Neural progenitor cell (in vitro differentiated cells): ENCODE measurements around the gene SLC25A43. TPM values are rescaled to one million over a fixed set of nuclear protein-coding genes. Genes with fewer than 3 reads are reported as not detected.
A peak's percentile ranks its signal among the peaks of the same experiment; 100 is the strongest.
"Not testable (repeated sequence)": the region's sequence is repeated elsewhere in the genome, so short reads cannot be mapped to it uniquely, and the experiment has no call there.

ENCODE experiments used
- DNase-seq: peaks from one replicate; pipeline ENCODE4 v3.0.0-alpha.2; 2016; ENCODE audit warnings: low spot score
- H2AFZ ChIP-seq: fragments of 200-600 bp; sonication (generic); replicated peaks from 2 replicates; pipeline ENCODE4 v1.6.1; 2016; ENCODE audit warnings: antibody characterized with exemption
- H3F3A ChIP-seq: fragments of 200-600 bp; sonication (generic); 2 replicates; pipeline ENCODE4 v1.6.1; 2016; ENCODE audit warnings: antibody characterized with exemption, low read depth
- H3K27ac ChIP-seq: fragments of 200-600 bp; sonication (generic); 2 replicates; pipeline ENCODE4 v1.5.1; 2016; ENCODE audit warnings: mild to moderate bottlenecking
- H3K27me3 ChIP-seq: fragments of 200-600 bp; sonication (generic); 2 replicates; pipeline ENCODE4 v1.6.1; 2016; ENCODE audit warnings: mild to moderate bottlenecking, moderate library complexity
- H3K36me3 ChIP-seq: fragments of 200-600 bp; sonication (generic); 2 replicates; pipeline ENCODE4 v1.5.1; 2016
- H3K4me1 ChIP-seq: fragments of 200-600 bp; sonication (generic); 2 replicates; pipeline ENCODE4 v1.6.1; 2016; ENCODE audit warnings: mixed run types
- H3K4me2 ChIP-seq: fragments of 200-600 bp; sonication (generic); 2 replicates; pipeline ENCODE4 v1.6.1; 2016
- H3K4me3 ChIP-seq: fragments of 200-600 bp; sonication (generic); 2 replicates; pipeline ENCODE4 v1.5.1; 2016
- H3K79me2 ChIP-seq: fragments of 200-600 bp; sonication (generic); 2 replicates; pipeline ENCODE4 v1.6.1; 2016; ENCODE audit warnings: low read depth
- H3K9ac ChIP-seq: fragments of 200-600 bp; sonication (generic); 2 replicates; pipeline ENCODE4 v1.6.1; 2016
- H3K9me3 ChIP-seq: fragments of 200-600 bp; sonication (generic); 2 replicates; pipeline ENCODE4 v1.5.1; 2016; ENCODE audit warnings: low read depth
- H4K20me1 ChIP-seq: fragments of 200-600 bp; sonication (generic); 2 replicates; pipeline ENCODE4 v1.6.1; 2016; ENCODE audit warnings: low read depth
- H3K27ac Mint-ChIP-seq: 3 replicates; pipeline ENCODE4 v1.8.0; 2021; ENCODE audit warnings: mixed read lengths
- H3K27me3 Mint-ChIP-seq: 2 replicates; pipeline ENCODE4 v1.8.0; 2022; ENCODE audit warnings: low read depth, mild to moderate bottlenecking, inconsistent platforms, moderate library complexity, mixed read lengths; ENCODE audit not compliant: insufficient read depth
- H3K36me3 Mint-ChIP-seq: 3 replicates; pipeline ENCODE4 v1.8.0; 2021; ENCODE audit warnings: mixed read lengths
- H3K4me1 Mint-ChIP-seq: 3 replicates; pipeline ENCODE4 v1.8.0; 2021; ENCODE audit warnings: mixed read lengths
- H3K4me3 Mint-ChIP-seq: 3 replicates; pipeline ENCODE4 v1.8.0; 2021; ENCODE audit warnings: mild to moderate bottlenecking, moderate library complexity, mixed read lengths
- H3K9me3 Mint-ChIP-seq: 3 replicates; pipeline ENCODE4 v1.8.0; 2020; ENCODE audit warnings: mixed read lengths
- CTCF ChIP-seq: fragments of 200-600 bp; sonication (generic); IDR thresholded peaks from 2 replicates; pipeline ENCODE4 v1.5.1; 2017; ENCODE audit warnings: antibody characterized with exemption, mild to moderate bottlenecking
- EZH2 ChIP-seq: fragments of 200-600 bp; sonication (generic); IDR thresholded peaks from 2 replicates; pipeline ENCODE4 v1.6.1; 2017; ENCODE audit warnings: antibody characterized with exemption, mild to moderate bottlenecking, moderate library complexity
- EZH2phosphoT487 ChIP-seq: fragments of 200-600 bp; sonication (generic); IDR thresholded peaks from 2 replicates; pipeline ENCODE4 v1.6.1; 2017; ENCODE audit warnings: antibody characterized with exemption
- total RNA-seq: library from RNA; depleted of rRNA; stranded (reverse); fragments of >200 nt; gene quantifications from 2 replicates; pipeline ENCODE4 v1.2.3, GENCODE V29; 2015; ENCODE audit warnings: low replicate concordance

SLC25A43 gene
- 2.3 and 5.4 TPM in 2 replicates for total RNA-seq

GRCh38 chrX:119398974-119399771 lies at the start of gene SLC25A43:
Gene SLC25A43 (plus strand): TSS chrX:119399336. CDS start chrX:119399404, 68 bp downstream.
- Histone ChIP-seq H3K9ac (no peak within 1 kb of the TSS), H3F3A (no peaks in the 10 kb centered on the region)

GRCh38 chrX:119359618-119360382 lies 39.3 kb upstream of the SLC25A43 start:
- Histone ChIP-seq H3K4me2 (no peak overlapping the region), H3K4me3 (no peak overlapping the region), H3K9me3 (no peaks in the 10 kb centered on the region), H3K9ac (no peak overlapping the region), H2AFZ (no peak overlapping the region), H3F3A (no peaks in the 10 kb centered on the region), H3K79me2 (no peaks in the 10 kb centered on the region), H4K20me1 (no peaks in the 10 kb centered on the region), H3K36me3 (no peaks in the 10 kb centered on the region), H3K4me1 (no peaks in the 10 kb centered on the region), H3K27me3 (no peaks in the 10 kb centered on the region), H3K27ac (no peak overlapping the region)
- no peaks in the 10 kb centered on the region for H3K36me3 Mint-ChIP-seq
- no peak overlapping the region for H3K27ac Mint-ChIP-seq
- H3K27me3 Mint-ChIP-seq: peaks cover 6% of the 10 kb centered on the region
- no peak for DNase-seq
- H3K4me3 Mint-ChIP-seq: no peak overlapping the region
- no peak for TF ChIP-seq EZH2phosphoT487
- TF ChIP-seq CTCF: no peak
- no peak for TF ChIP-seq EZH2
- peaks cover 12% of the 10 kb centered on the region for H3K9me3 Mint-ChIP-seq
- H3K4me1 Mint-ChIP-seq: no peaks in the 10 kb centered on the region

More at GRCh38 chrX:119398974-119399771, at the start of gene SLC25A43:
- Histone ChIP-seq H3K27me3 (peaks cover 7% of the 10 kb centered on the region), H2AFZ (peak within 1 kb of the TSS; percentile 85), H3K36me3 (no peaks in the 10 kb centered on the region), H3K27ac (no peak within 1 kb of the TSS), H3K4me1 (peaks cover 4% of the 10 kb centered on the region), H3K4me3 (peak within 1 kb of the TSS; percentile 51), H3K79me2 (no peaks in the 10 kb centered on the region), H3K9me3 (no peaks in the 10 kb centered on the region), H4K20me1 (no peaks in the 10 kb centered on the region), H3K4me2 (peak within 1 kb of the TSS; percentile 75)
- Mint-ChIP-seq H3K27ac (no peak within 1 kb of the TSS), H3K9me3 (peaks cover 13% of the 10 kb centered on the region), H3K36me3 (no peaks in the 10 kb centered on the region), H3K4me1 (peaks cover 3% of the 10 kb centered on the region), H3K4me3 (peak within 1 kb of the TSS; percentile 82), H3K27me3 (no peaks in the 10 kb centered on the region)
- peak; percentile 55 for DNase-seq
- TF ChIP-seq EZH2phosphoT487 (no peak), CTCF (no peak)

GRCh38 chrX:119361451-119361850 lies 37.7 kb upstream of the SLC25A43 start:
- H3K27ac Mint-ChIP-seq, H2AFZ ChIP-seq, H3K4me1 ChIP-seq, H3K27ac ChIP-seq, H3K27me3 Mint-ChIP-seq, H3K4me3 Mint-ChIP-seq, H3K4me3 ChIP-seq, H3K79me2 ChIP-seq, DNase-seq, H3K36me3 Mint-ChIP-seq, H3K27me3 ChIP-seq, H4K20me1 ChIP-seq, H3K4me1 Mint-ChIP-seq, H3K4me2 ChIP-seq, H3K36me3 ChIP-seq, H3K9me3 ChIP-seq, H3F3A ChIP-seq, H3K9ac ChIP-seq: not testable (repeated sequence)
- peaks cover 12% of the 10 kb centered on the region for H3K9me3 Mint-ChIP-seq

GRCh38 chrX:119362074-119362473 lies 37.1 kb upstream of the SLC25A43 start:
- H3K36me3 ChIP-seq, H3K4me2 ChIP-seq, H3K27ac ChIP-seq, H3K4me3 ChIP-seq, DNase-seq, H3K36me3 Mint-ChIP-seq, H3K9ac ChIP-seq, H4K20me1 ChIP-seq, H2AFZ ChIP-seq, H3K79me2 ChIP-seq, H3K4me3 Mint-ChIP-seq, H3F3A ChIP-seq, H3K9me3 ChIP-seq, H3K4me1 ChIP-seq, H3K27me3 ChIP-seq, H3K27ac Mint-ChIP-seq, H3K4me1 Mint-ChIP-seq, H3K27me3 Mint-ChIP-seq: not testable (repeated sequence)
- H3K9me3 Mint-ChIP-seq: peaks cover 12% of the 10 kb centered on the region
